ENCODE data around the gene FAM149A.

- TF ChIP-seq POLR2A (IDR thresholded peaks at IDR 0.05; ENCODE audit: extremely low read depth, insufficient read length) (no peak), CTCF (IDR thresholded peaks at IDR 0.05; ENCODE audit: low read depth, low read length) (no peak), MYC (IDR thresholded peaks at IDR 0.05; ENCODE audit: low read depth, low read length) (no peak)
Observed at GRCh38 chr4:186203406-186203805, 98.9 kb downstream of the FAM149A start.
